Activated CD8-positive, alpha-beta T cell treated with anti-CD3 and anti-CD28 coated beads, Interleukin-2, amount 10 ng/mL, durations not matched to agents 7 days and 5 days (primary cell): ENCODE results near the gene CCDC9B. TPM values are rescaled to one million over a fixed set of nuclear protein-coding genes. Genes with fewer than 3 reads are reported as not detected.

Source experiments
- ATAC-seq: fragments of 150-1000 bp; cut with Tn5 transposase; one replicate; pipeline ENCODE4 v1.10.0; 2021; ENCODE audit warnings: moderate library complexity
- CTCF ChIA-PET: fragments of 350-600 bp; sonication (Branson Sonifier 250); formaldehyde crosslinking; loops from one replicate; lab custom pipeline; 2021; ENCODE audit warnings: antibody characterized with exemption; lab: Charles Lee
- POLR2A ChIA-PET: fragments of 350-600 bp; sonication (Branson Sonifier 250); formaldehyde crosslinking; loops from one replicate; lab custom pipeline; 2021; ENCODE audit warnings: antibody characterized with exemption; lab: Charles Lee
- DNase-seq: peaks from one replicate; pipeline ENCODE4 v3.0.0-alpha.2; 2020
- H3K27ac Mint-ChIP-seq: one replicate; pipeline ENCODE4 v1.8.0; 2021; ENCODE audit warnings: mild to moderate bottlenecking, mixed read lengths
- H3K27me3 Mint-ChIP-seq: one replicate; pipeline ENCODE4 v1.8.0; 2021; ENCODE audit warnings: low read depth, mixed read lengths
- H3K36me3 Mint-ChIP-seq: one replicate; pipeline ENCODE4 v1.8.0; 2021; ENCODE audit warnings: low read depth, mixed read lengths
- H3K4me1 Mint-ChIP-seq: one replicate; pipeline ENCODE4 v1.8.0; 2021; ENCODE audit warnings: low read depth, mixed read lengths
- H3K4me3 Mint-ChIP-seq: one replicate; pipeline ENCODE4 v1.8.0; 2021; ENCODE audit warnings: mild to moderate bottlenecking, mixed read lengths
- H3K9me3 Mint-ChIP-seq: one replicate; pipeline ENCODE4 v1.8.0; 2022; ENCODE audit warnings: mixed read lengths; ENCODE audit not compliant: insufficient read depth
- total RNA-seq, 2 experiments: library from RNA; stranded (reverse); gene quantifications; one replicate each; pipeline ENCODE4 v1.2.3, GENCODE V29; 2021

CCDC9B gene
- total RNA-seq, 2 experiments from 2014 or later, result 0.76 to 0.84 TPM

DNA sequence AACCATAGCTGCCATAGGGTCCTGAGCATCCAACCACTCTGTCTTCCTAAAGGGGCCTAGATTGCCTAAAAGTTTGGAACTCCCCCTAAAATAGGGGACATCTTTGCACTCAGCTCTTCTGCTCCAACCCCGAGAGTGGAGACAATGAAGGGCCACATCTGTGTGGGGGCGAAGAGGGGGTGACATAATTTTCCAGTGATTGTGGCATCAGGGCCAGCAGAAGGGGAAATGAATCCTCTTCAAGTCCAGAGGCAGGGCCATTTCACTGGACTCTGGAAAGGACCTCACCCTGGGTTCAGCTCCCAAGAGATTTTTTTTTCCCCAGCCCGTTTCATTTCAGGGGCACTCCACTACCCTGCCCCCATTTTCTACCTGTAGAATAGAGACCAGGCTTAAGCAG, 53.2 kb downstream of the CCDC9B start:
- no peak for DNase-seq
- Mint-ChIP-seq H3K27me3 (peaks cover 17% of the 10 kb centered on the region), H3K9me3 (no peaks in the 10 kb centered on the region), H3K4me1 (peaks cover 3% of the 10 kb centered on the region), H3K4me3 (no peak overlapping the region), H3K27ac (no peak overlapping the region), H3K36me3 (peaks cover 4% of the 10 kb centered on the region)
- POLR2A ChIA-PET, result interaction anchor here (2.4 kb wide), 1 partner anchor 20 kb away, joined by 10 read pairs; the partner anchor contains the start of gene PLCB2
- CTCF ChIA-PET, result interaction anchor here (1.1 to 6.6 kb wide), 5 partner anchors 9 to 135 kb away, joined by 3 to 49 read pairs (median 6); partner anchors contain the start of gene PLCB2
- no peak for ATAC-seq

DNA sequence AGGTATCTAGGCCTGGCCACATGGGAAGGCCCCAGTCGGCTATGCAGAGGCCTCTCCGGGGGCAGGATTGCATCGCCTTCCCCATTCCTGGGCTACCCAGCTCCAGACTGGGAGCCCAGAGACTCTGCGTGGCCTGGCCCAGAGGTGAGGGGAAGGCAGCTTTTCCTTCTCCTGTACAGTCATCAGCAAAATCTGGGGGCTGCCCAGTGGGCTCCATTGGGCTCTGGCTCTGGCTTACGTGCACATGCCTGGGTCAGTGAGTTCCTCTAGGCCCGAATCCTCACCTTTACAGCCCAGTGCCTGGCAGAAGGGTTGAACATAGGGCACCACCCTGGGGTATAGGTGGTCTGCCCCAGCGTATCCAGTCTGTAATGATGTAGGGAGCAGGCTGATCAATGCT, 53.9 kb downstream of the CCDC9B start:
- peaks cover 17% of the 10 kb centered on the region for H3K27me3 Mint-ChIP-seq
- ATAC-seq (no peak), DNase-seq (no peak)
- H3K27ac Mint-ChIP-seq, result no peak overlapping the region
- no peaks in the 10 kb centered on the region for H3K9me3 Mint-ChIP-seq
- POLR2A ChIA-PET, result interaction anchor here (2.4 kb wide), 1 partner anchor 21 kb away, joined by 10 read pairs; the partner anchor contains the start of gene PLCB2
- CTCF ChIA-PET, result interaction anchor here (1.1 to 6.6 kb wide), 5 partner anchors 8 to 136 kb away, joined by 3 to 49 read pairs (median 6); partner anchors contain the start of gene PLCB2
- H3K4me1 Mint-ChIP-seq, result peaks cover 3% of the 10 kb centered on the region
- peaks cover 4% of the 10 kb centered on the region for H3K36me3 Mint-ChIP-seq
- H3K4me3 Mint-ChIP-seq, result no peak overlapping the region

DNA sequence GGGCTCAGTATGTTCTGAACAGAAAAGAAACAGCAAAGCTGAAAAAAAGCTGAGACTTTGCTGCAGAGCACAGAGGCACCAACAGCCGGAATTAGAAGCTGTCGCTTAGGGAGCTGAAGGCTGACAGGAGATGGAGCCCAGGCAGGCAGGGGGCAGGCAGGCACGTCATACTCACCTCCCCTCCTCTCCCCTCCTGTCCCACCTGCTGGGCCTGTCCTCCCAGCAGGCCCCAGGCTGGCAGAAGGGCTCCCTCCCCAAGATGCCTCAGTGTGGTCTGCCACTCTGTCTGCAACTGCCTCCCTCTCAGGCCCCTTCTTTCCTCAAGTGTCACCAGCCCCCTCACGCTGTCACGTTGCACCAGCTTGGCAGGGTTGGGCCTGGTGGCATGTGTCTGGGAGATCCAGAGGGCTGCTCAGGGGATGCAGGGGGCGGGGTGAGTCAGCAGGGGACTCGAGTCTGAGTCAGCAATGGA, 54.6 kb downstream of the CCDC9B start:
- DNase-seq, result no peak
- POLR2A ChIA-PET, result interaction anchor here (2.4 kb wide), 1 partner anchor 21 kb away, joined by 10 read pairs; the partner anchor contains the start of gene PLCB2
- H3K9me3 Mint-ChIP-seq, result no peaks in the 10 kb centered on the region
- no peak overlapping the region for H3K27ac Mint-ChIP-seq
- H3K27me3 Mint-ChIP-seq, result peaks cover 20% of the 10 kb centered on the region
- no peak overlapping the region for H3K4me3 Mint-ChIP-seq
- H3K36me3 Mint-ChIP-seq, result peaks cover 4% of the 10 kb centered on the region
- ATAC-seq, result no peak
- H3K4me1 Mint-ChIP-seq, result peaks cover 3% of the 10 kb centered on the region
- CTCF ChIA-PET, result interaction anchor here (0.8 to 6.6 kb wide), 6 partner anchors 7 to 69 kb away, joined by 3 to 49 read pairs (median 6); partner anchors contain the start of gene PLCB2

DNA sequence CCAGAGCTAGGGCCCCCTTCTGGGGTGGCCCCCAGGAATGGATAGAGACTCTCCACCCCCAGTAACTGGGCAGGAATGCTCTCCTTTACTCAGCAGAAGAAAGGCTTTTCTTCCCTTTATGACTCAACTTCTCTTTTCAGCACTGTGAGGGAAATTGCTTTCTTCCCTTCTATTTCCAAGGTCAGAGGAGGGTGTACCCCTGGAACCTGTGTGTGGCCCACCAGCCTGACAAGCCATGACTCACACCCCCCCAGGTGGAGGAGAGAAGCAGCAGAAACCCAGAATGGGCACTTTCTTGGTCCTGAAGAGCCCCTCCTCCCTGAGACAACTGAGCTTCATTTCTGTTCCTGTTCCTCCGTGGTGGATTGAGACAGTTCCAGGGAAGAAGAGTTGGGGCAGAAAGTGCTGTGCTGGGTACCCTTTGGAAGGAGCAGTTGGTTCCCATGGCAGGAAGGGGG, 55.2 kb downstream of the CCDC9B start:
- Mint-ChIP-seq H3K9me3 (no peaks in the 10 kb centered on the region), H3K4me1 (peaks cover 3% of the 10 kb centered on the region), H3K36me3 (peaks cover 4% of the 10 kb centered on the region), H3K27me3 (peaks cover 25% of the 10 kb centered on the region), H3K4me3 (no peak overlapping the region), H3K27ac (no peak overlapping the region)
- ChIA-PET POLR2A (interaction anchor here (0.6 to 2.4 kb wide), 2 partner anchors 18 to 22 kb away, joined by 3 to 10 read pairs; partner anchors contain the start of gene PLCB2), CTCF (interaction anchor here (0.8 to 6.6 kb wide), 6 partner anchors 11 to 68 kb away, joined by 3 to 49 read pairs (median 6); partner anchors contain the start of gene PLCB2)
- no peak for DNase-seq
- ATAC-seq, result no peak

DNA sequence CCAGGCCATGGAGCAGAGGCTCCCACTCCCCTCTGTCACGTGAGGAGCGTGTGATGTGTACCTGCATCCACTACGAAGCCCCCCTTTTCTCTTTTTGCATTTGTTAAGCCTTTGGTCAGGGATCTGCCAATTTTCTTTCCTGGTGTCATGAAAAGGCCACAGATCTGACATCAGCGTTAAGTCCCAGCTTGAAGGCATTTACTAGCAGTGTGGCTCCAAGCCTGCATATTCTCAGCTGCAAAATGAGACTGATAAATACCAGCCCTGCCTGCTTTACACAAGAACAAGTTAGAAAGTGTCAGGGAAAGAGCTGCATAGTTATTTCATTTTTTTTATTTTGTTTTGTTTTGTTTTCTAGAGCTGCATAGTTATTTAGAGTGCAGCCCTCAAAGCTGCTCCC, 55.6 kb downstream of the CCDC9B start:
- POLR2A ChIA-PET, result interaction anchor here (0.6 to 2.4 kb wide), 2 partner anchors 18 to 22 kb away, joined by 3 to 10 read pairs; partner anchors contain the start of gene PLCB2
- Mint-ChIP-seq H3K27ac (no peak overlapping the region), H3K4me3 (no peak overlapping the region)

DNA sequence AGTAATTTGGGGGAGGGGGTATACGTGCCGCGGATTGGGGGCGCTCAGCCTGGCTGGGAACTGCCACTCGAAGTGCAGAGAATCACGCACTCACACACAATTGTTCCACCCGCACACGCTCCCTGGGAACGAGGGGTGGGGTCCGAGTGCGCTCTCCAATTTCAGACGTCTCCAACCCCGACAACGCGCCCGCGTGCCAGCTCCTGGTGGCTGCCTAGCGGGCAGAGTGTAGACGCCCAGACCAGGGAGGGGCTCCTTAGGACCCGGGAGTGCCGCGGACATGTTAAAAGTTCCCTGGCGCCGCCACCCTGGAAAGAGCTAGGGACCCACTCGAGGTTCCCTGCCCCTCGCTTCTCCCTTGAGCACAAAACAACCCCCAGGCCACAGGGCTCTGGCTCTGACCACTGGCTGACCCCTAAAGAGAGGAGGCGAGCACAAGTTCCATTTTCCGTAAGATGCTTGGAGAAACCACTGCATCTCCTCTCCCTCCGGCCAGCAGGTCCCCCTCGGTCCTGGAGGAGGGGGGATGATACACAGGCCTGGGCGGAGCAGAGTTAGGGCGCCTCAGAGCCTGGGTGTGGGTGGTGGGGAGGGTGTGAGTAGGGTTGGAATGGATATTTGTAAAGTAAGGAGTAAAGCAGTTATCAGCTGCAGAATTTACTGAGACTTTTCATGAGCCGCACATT, 57.0 kb downstream of the CCDC9B start:
- POLR2A ChIA-PET, result interaction anchor here (1.7 kb wide), 1 partner anchor 24 kb away, joined by 7 read pairs; the partner anchor contains the start of gene PLCB2
- CTCF ChIA-PET, result interaction anchor here (0.8 to 6.6 kb wide), 8 partner anchors 9 to 54 kb away, joined by 3 to 49 read pairs (median 5); partner anchors contain the start of gene PLCB2
- peaks cover 2% of the 10 kb centered on the region for H3K36me3 Mint-ChIP-seq
- no peak for ATAC-seq
- peaks cover 7% of the 10 kb centered on the region for H3K4me1 Mint-ChIP-seq
- peaks cover 36% of the 10 kb centered on the region for H3K27me3 Mint-ChIP-seq
- DNase-seq, result no peak
- H3K27ac Mint-ChIP-seq, result no peak overlapping the region
- no peaks in the 10 kb centered on the region for H3K9me3 Mint-ChIP-seq
- H3K4me3 Mint-ChIP-seq, result no peak overlapping the region

More for the DNA sequence above, 55.6 kb downstream of the CCDC9B start:
- H3K36me3 Mint-ChIP-seq, result peaks cover 4% of the 10 kb centered on the region
- no peak for ATAC-seq
- CTCF ChIA-PET, result interaction anchor here (0.8 to 6.6 kb wide), 6 partner anchors 11 to 68 kb away, joined by 3 to 49 read pairs (median 6); partner anchors contain the start of gene PLCB2
- H3K9me3 Mint-ChIP-seq, result no peaks in the 10 kb centered on the region
- H3K27me3 Mint-ChIP-seq, result peaks cover 29% of the 10 kb centered on the region
- no peak for DNase-seq
- peaks cover 3% of the 10 kb centered on the region for H3K4me1 Mint-ChIP-seq

DNA sequence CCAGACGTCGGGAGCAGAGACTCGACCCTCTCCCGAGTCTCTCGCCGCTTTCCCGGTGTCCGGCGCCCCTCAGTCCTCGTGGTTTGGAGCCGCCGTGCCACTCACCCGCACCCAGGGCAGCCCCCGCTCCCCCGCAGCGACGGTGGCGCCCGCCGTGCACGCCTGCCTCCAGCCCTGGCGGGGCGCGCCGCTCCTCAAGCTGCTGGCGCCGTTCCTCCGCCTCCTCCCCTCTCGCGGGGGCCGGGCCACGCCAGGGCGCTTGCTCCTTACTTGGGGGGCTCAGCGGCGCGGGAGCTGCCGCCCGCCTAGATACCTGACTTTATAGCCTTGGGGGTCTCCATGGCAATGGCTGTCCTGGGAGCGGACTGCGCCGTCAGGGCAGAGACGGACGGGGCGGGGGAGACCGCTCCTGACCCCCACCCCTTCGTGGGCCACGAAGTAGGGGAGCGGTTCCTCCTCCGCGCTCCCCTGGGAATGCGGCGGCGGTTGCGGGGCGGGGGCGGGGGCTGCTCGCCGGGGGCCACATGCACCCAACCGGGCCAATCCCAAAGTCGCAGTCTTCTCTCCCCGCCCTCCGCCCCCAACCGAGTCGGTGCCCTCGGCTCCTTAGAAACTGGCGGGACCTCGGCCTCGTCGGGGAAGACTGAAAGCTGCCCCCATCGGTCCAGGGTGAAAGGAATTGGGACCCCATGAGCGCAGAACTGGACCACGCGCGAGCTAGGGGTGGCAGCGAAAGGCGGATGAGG, 57.7 kb downstream of the CCDC9B start, which contains the start of gene ANKRD63:
TSS of gene ANKRD63 (minus strand) at position 196 of the 746 bp plus-strand sequence. CDS start 478 bp downstream, outside the sequence.
- ChIA-PET CTCF (interaction anchor here (0.8 to 6.6 kb wide), 9 partner anchors 9 to 55 kb away, joined by 3 to 49 read pairs (median 4); partner anchors contain the start of gene PLCB2), POLR2A (interaction anchor here (1.0 to 1.7 kb wide), 2 partner anchors 25 to 54 kb away, joined by 4 to 7 read pairs; partner anchors contain the start of gene PLCB2)
- Mint-ChIP-seq H3K9me3 (no peaks in the 10 kb centered on the region), H3K4me1 (peaks cover 7% of the 10 kb centered on the region), H3K36me3 (no peaks in the 10 kb centered on the region), H3K4me3 (peak within 1 kb of the TSS; percentile 61), H3K27me3 (peaks cover 43% of the 10 kb centered on the region), H3K27ac (no peak within 1 kb of the TSS)
- peak; percentile 49 for DNase-seq
- peak; percentile 68 for ATAC-seq

DNA sequence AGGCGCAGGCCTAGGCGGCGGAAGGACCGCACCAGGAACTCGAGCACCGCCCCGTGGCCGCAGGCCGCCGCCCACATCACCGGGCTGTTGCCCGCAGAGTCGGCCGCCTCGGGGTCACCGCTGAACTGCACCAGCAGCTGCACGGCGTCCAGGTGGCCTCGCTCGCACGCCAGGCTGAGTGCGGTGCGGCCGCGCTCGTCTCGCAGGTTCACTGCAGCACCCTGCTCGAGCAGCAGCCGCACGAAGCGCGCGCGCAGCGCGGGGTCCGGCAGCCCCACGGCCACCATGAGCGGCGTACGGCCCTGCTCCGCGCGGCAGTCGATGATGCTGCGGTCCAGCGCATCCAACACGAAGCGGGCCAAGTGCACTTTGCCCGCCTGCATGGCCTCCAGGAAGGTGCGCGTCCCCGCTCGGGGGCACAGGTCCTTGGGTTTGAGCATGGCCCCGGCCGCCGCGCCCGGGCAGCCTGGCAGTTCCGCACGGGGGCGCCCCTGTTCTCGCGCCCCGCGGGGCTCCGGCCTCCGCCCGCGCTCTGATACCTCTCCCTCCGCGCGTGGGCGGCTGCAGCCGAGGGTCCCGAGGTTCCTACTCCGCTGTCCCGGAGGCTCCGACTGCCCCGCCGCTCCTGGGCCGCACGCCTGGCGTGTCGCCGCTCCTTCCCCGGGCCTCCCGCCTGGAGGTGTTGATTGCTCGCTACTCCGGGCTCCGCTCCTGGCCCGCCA, 58.4 kb downstream of the CCDC9B start:
- ATAC-seq (peak; percentile 73), DNase-seq (peak; percentile 62)
- peaks cover 9% of the 10 kb centered on the region for H3K4me1 Mint-ChIP-seq
- H3K4me3 Mint-ChIP-seq, result peak overlapping the region; percentile 61
- H3K9me3 Mint-ChIP-seq, result no peaks in the 10 kb centered on the region
- ChIA-PET CTCF (interaction anchor here (1.0 to 2.2 kb wide), 5 partner anchors 26 to 40 kb away, joined by 3 to 16 read pairs (median 4); partner anchors contain the start of gene PLCB2), POLR2A (interaction anchor here (1.0 to 1.7 kb wide), 2 partner anchors 26 to 55 kb away, joined by 4 to 7 read pairs; partner anchors contain the start of gene PLCB2)
- peaks cover 46% of the 10 kb centered on the region for H3K27me3 Mint-ChIP-seq
- H3K27ac Mint-ChIP-seq, result no peak overlapping the region
- no peaks in the 10 kb centered on the region for H3K36me3 Mint-ChIP-seq

DNA sequence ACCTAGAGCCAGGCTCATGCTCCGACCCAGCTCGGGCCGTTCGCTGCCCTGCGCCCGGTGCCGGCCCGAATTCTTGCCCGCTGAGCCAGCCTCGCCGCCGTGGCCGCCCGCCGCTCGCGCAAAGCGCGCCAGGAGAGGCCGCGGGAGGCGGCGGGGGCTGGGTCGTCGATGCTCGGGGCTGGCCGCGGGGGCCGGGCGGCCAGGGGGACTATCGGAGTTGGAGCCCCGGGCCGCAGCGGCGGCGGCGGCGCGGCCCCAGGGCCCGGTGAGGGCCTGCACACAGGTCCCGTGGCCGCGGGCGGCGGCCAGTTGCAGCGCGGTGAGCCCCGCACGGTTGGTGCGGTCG, 59.0 kb downstream of the CCDC9B start:
- ATAC-seq (no peak), DNase-seq (no peak)
- Mint-ChIP-seq H3K4me1 (peaks cover 15% of the 10 kb centered on the region), H3K9me3 (no peaks in the 10 kb centered on the region), H3K4me3 (no peak overlapping the region), H3K27me3 (peaks cover 50% of the 10 kb centered on the region), H3K36me3 (no peaks in the 10 kb centered on the region), H3K27ac (no peak overlapping the region)
- ChIA-PET CTCF (interaction anchor here (0.6 to 1.6 kb wide), 2 partner anchors 30 to 1664 kb away, joined by 3 read pairs; no protein-coding TSS in a partner anchor), POLR2A (no interaction called here)
